Measurements from ENCODE around the gene PANK4.

The PANK4 gene

GRCh38 chr1:2528016-2528415 lies 1.6 kb upstream of the PANK4 start:
- no peak for DNase-seq

GRCh38 chr1:2527556-2527860 lies 1.1 kb upstream of the PANK4 start:
- no peak for DNase-seq

- DNase-seq: no peak
These were observed 594 bp upstream of the PANK4 start for GRCh38 chr1:2526824-2527555.

- no peak for DNase-seq
These were observed 850 bp downstream of the PANK4 start for GRCh38 chr1:2525572-2525919.

- no peak for DNase-seq
These were observed 2.3 kb downstream of the PANK4 start for GRCh38 chr1:2523891-2524609.

GRCh38 chr1:2523191-2523890 lies 3.1 kb downstream of the PANK4 start:
- DNase-seq: no peak

- no peak for DNase-seq
These were observed 4.2 kb downstream of the PANK4 start for GRCh38 chr1:2522230-2522629.

GRCh38 chr1:2520806-2521205 lies 5.6 kb downstream of the PANK4 start:
- DNase-seq: no peak

GRCh38 chr1:2520206-2520605 lies 6.2 kb downstream of the PANK4 start:
- DNase-seq: no peak

- DNase-seq: no peak
These were observed 6.7 kb downstream of the PANK4 start for GRCh38 chr1:2519729-2520128.

GRCh38 chr1:2519029-2519685 lies 7.2 kb downstream of the PANK4 start:
- DNase-seq: no peak

- no peak for DNase-seq
These were observed 7.9 kb downstream of the PANK4 start for GRCh38 chr1:2518528-2518927.

- no peak for DNase-seq
These were observed 8.4 kb downstream of the PANK4 start for GRCh38 chr1:2517966-2518365.

- DNase-seq: no peak
These were observed 9.4 kb downstream of the PANK4 start for GRCh38 chr1:2516946-2517345.

- no peak for DNase-seq
These were observed 10.3 kb downstream of the PANK4 start for GRCh38 chr1:2516124-2516523.

- no peak for DNase-seq
These were observed 10.7 kb downstream of the PANK4 start for GRCh38 chr1:2515763-2516080.

- no peak for DNase-seq
These were observed 11.3 kb downstream of the PANK4 start for GRCh38 chr1:2514863-2515762.

GRCh38 chr1:2513939-2514652 lies 12.3 kb downstream of the PANK4 start:
- DNase-seq: no peak

GRCh38 chr1:2512862-2513421 lies 13.5 kb downstream of the PANK4 start:
- no peak for DNase-seq

GRCh38 chr1:2510366-2511155 lies 15.8 kb downstream of the PANK4 start:
- no peak for DNase-seq

- no peak for DNase-seq
These were observed 16.8 kb downstream of the PANK4 start for GRCh38 chr1:2509589-2509988.

Measured in NCI-H2029 (cell line).